ENCODE data around the gene CEP20.
"Not testable (repeated sequence)": the region's sequence is repeated elsewhere in the genome, so short reads cannot be mapped to it uniquely, and the experiment has no call there.

CEP20 gene

GRCh38 chr16:15857724-15858560 is 30.5 kb downstream of the CEP20 start:
- DNase-seq: no peak

DNA sequence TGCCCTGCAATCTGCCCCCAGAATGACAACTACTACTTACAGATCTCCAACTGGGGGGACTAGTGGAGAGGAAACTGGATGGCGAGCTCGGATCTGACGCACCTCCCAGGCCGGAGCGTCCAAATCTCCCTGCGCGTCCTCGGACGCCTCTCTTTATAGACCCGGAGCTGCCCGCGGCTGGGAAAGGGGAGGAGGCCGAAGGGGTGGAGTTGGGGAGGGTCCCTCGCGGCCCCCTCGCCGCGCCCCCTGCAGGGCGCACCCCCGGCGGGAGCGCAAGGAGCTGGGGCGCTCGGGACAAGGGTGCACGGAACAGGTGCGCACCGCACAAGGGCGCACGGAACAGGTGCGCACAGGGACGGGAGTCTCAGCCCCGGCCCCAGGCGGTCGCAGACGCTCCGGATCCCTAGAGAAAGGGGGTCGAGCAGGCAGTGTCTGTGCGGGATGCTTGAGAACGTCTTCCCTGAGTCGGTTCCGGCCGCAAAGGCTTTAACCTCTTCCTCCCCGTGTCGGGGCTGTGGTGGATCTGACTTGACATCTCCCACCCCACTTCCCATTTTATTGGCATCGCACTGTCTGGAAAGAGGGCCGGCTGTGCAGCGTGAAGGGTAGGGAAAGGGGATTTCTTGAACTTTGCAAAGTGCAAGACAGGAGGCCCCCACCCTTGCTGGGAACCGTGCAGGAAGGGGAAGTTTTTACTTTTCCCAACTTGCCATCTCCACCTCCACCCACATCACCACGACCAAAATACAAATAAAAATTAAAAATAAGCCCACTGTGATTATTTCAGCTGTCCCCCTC is 31.3 kb downstream of the CEP20 start, which contains the start of gene MYH11:
MYH11 (minus strand) TSS at position 128 of the 798 bp plus-strand sequence. CDS start 18,776 bp downstream, outside the sequence.
- DNase-seq: no peak

- no peak for DNase-seq
Observed at GRCh38 chr16:15856182-15856581, 32.2 kb downstream of the CEP20 start.

GRCh38 chr16:15855704-15856003 is 32.7 kb downstream of the CEP20 start:
- no peak for DNase-seq

- no peak for DNase-seq
Observed at GRCh38 chr16:15854906-15855703, 33.3 kb downstream of the CEP20 start.

GRCh38 chr16:15854061-15854460 is 34.3 kb downstream of the CEP20 start:
- no peak for DNase-seq

DNA sequence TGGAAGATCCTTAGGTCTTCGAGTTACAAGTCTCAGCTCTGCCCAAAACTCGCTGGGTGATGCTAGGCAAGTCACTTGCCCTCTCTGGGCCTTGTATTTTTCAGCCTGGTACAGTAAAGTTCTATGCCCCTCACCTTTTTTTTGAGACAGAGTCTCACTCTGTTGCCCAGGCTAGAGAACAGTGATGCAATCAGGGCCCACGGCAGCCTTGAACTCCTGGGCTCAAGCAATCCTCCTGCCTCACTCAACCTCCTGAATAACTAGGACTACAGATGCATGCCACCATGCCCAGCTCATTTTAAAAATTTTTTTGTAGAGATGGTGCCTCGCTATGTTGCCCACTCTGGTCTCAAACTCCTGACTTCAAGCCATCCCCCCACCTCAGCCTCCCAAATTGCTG is 35.4 kb downstream of the CEP20 start:
- no peak for DNase-seq

DNA sequence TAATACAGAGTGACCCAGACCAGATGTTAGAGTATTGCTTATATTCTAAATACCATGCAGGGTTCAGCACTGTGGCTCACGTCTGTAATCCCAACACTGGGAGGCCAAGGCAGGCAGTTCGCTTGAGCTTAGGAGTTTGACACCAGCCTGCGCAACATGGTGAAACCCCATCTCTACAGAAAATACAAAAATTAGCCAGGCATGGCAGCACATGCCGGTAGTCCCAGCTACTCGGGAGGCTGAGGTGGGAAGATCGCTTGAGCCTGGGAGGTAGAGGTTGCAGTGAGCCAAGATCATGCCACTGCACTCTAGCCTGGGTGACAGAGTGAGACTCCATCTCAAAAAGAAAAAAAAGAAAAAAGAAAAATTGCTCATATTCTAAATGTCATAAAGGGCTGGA is 37.8 kb downstream of the CEP20 start:
- DNase-seq: not testable (repeated sequence)

- no peak for DNase-seq
Observed at GRCh38 chr16:15849209-15849981, 39.0 kb downstream of the CEP20 start.

- DNase-seq: no peak
Observed at GRCh38 chr16:15847611-15848175, 40.7 kb downstream of the CEP20 start.

DNA sequence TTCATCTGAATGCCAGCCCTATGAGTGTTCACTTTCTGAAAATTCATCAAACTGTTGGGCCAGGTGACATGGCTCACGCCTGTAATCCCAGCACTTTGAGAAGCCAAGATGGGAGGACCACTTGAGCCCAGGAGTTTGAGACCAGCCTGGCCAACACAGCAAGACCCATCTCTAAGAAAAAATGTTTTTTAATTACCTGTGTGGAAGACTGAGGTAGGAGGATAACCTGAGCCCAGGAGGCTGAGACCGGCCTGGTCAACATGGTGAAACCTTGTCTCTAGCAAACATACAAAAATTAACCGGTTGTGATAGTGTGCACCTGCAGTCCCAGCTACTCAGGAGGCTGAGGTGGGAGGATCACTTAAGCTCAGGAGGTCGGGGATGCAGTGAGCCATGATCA is 41.9 kb downstream of the CEP20 start:
- no peak for DNase-seq

- no peak for DNase-seq
Observed at GRCh38 chr16:15843635-15844279, 44.6 kb downstream of the CEP20 start.

GRCh38 chr16:15839204-15839603 is 49.2 kb downstream of the CEP20 start:
- DNase-seq: not testable (repeated sequence)

DNA sequence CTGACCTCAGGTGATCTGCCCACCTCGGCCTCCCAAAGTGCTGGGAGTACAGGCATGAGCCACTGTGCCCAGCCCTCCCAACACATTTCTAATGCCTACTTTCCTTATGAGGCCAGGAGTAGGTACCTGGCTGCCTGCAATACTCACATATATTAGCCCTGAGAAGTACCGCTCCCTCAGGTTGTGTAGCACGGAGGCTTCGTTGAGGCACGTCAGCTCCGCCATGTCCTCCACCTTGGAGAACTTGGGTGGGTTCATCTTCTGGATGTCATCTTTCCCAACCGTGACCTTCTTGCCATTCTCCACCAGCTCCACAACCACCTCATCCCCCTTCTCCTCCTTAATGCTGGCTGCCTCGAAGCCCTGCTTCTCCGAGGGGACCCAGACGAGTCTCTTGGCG is 50.6 kb downstream of the CEP20 start:
- DNase-seq: no peak

DNA sequence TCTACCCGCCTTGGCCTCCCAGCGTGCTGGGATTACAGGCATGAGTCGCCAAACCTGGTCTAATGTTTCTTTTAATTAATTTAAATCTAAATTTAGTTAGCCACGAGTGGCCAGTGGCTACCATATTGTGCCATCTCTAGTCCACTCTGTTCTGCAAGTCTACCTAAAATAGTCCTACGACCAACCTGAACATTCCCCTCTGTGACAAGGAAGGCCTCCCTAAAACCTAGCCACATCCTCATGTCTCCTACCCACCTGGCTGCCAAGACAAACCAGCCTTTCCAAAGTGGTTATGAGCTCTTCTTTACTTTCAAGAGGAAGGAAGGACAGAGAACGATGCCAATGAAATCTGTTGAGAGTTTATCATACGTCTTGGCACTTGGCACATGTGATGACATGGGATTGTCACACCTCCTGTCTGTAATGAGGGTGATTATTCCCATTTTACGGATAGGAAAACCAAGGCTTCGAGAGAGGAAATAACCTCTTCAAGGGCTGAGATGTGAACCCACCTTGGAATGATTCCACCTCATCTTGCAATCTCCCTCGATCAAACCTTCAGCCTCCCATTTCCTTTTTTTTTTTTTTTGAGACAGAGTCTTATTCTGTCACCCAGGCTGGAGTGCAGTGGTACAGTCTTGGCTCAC is 51.3 kb downstream of the CEP20 start:
- no peak for DNase-seq

DNA sequence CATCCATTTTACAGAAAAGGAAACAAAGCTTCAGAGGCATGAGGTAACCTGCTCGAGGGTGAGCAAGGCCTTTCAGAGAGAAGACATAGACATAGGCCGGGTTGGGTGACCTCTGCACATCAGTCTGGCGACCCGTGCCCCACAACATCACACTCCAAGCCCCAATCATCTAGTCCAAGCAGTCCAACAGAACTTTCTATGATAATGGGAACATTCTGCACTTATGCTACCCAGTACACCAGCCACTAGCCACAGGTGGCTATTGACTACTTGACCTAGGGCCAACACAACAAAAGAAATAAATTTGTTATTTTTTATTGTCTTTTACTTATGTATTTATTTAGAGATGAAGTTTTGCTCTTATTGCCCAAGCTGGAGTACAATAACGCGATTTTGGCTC is 52.3 kb downstream of the CEP20 start:
- no peak for DNase-seq

GRCh38 chr16:15835136-15835878 is 53.1 kb downstream of the CEP20 start:
- DNase-seq: no peak

DNA sequence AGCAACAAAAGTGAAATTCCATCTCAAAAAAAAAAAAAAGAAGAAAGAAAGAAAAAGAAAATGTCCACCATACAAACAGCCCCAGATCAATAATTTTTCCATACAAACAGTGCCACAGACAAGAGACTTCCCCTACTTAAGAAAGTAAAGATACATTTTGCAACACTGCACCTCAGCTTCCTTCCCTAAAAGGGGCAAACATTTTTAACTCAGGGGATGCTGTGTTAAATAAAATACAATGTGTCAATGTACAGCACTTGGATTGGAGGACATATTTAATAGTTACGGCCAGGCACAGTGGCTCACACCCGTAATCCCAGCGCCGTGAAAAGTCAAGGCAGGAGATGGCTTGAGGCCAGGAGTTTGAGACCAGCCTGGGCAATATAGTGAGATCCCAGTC is 53.9 kb downstream of the CEP20 start:
- DNase-seq: no peak

- DNase-seq: no peak
Observed at GRCh38 chr16:15833541-15833940, 54.9 kb downstream of the CEP20 start.

- no peak for DNase-seq
Observed at GRCh38 chr16:15832241-15832640, 56.2 kb downstream of the CEP20 start.

Data from central memory CD4-positive, alpha-beta T cell (primary cell).